OCI-LY1 (cell line): ENCODE data around the gene NPY4R2.
"Not testable (repeated sequence)": the region's sequence is repeated elsewhere in the genome, so short reads cannot be mapped to it uniquely, and the experiment has no call there.

Experiments
- CTCF ChIP-seq: fragments of 200-600 bp; sonication (generic), shearing (Covaris generic); IDR thresholded peaks from 2 replicates; pipeline ENCODE4 v1.5.1; 2017; ENCODE audit warnings: mild to moderate bottlenecking, antibody characterized with exemption, low read length, moderate library complexity, mixed read lengths
- EZH2 ChIP-seq: fragments of 200-600 bp; sonication (generic), shearing (Covaris generic); IDR thresholded peaks from 2 replicates; pipeline ENCODE4 v1.8.0; 2017; ENCODE audit warnings: borderline replicate concordance, mixed run types, mild to moderate bottlenecking, antibody characterized with exemption, low read length, moderate library complexity, mixed read lengths

GRCh38 chr10:47924628-47925027 is 6.2 kb downstream of the NPY4R2 start:
- not testable (repeated sequence) for TF ChIP-seq CTCF, EZH2
